Prostate gland (tissue), 2 donors: ENCODE data around the gene SMC5.
A peak's percentile ranks its signal among the peaks of the same experiment; 100 is the strongest.

Source experiments
- CTCF ChIP-seq, 4 experiments: fragments of 200-600 bp in 2 of 4; fragments of 450-650 bp in 2 of 4; sonication (generic) in 2 of 4; IDR thresholded peaks; 1 replicate in 3 of 4; 2 replicates in 1 of 4; pipeline ENCODE4 v1.5.1; 2016 to 2019; ENCODE audit warnings: antibody characterized with exemption in 4 of 4, mild to moderate bottlenecking in 2 of 4, moderate library complexity in 2 of 4
- POLR2AphosphoS5 ChIP-seq: sonication (generic); formaldehyde crosslinking; IDR thresholded peaks from one replicate; pipeline ENCODE4 v1.6.1; 2017; ENCODE audit warnings: antibody characterized with exemption

DNA sequence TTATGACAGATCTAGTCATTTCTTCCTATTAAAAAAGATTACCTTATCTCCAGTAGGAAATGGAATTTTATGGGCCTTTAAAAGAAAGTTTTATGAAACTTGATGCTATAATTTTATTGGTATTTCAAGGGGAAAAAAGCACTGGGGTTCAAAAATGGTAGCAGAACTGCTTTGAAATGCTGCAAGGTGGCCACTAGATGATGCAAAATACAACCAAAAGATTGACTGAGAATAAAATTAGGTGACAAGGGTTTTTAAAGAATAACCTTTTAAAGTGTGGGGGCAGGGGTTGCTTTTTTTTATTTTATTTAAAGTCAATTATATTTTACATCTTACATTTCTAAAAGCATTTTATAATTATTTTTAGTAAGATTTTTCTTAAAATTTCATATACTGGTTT is 94.0 kb downstream of the SMC5 start:
- TF ChIP-seq POLR2AphosphoS5 (no peak), CTCF (IDR thresholded peaks at IDR 0.05) (peak in 3 of 4 experiments; percentile 51 to 76 (median 63))
